Vagina (tissue), 2 donors: Measurements from ENCODE around the gene B4GAT1. TPM values are rescaled to one million over a fixed set of nuclear protein-coding genes. Genes with fewer than 3 reads are reported as not detected.

Experiments
- DNase-seq, 2 donors: peaks; one replicate each; pipeline ENCODE4 v3.0.0-alpha.2; 2017; ENCODE audit errors: extremely low spot score in 2 of 2
- H3K27ac ChIP-seq: fragments of 200-600 bp; sonication (generic); one replicate; pipeline ENCODE4 v1.5.1; 2019
- H3K27me3 ChIP-seq: fragments of 200-600 bp; sonication (generic); one replicate; pipeline ENCODE4 v1.5.1; 2019
- H3K36me3 ChIP-seq, 2 donors: fragments of 200-600 bp; sonication (generic); one replicate each; pipeline ENCODE4 v1.5.1; 2017 to 2019
- H3K4me1 ChIP-seq: fragments of 200-600 bp; sonication (generic); one replicate; pipeline ENCODE4 v1.5.1; 2019
- H3K4me3 ChIP-seq, 2 donors: fragments of 200-600 bp; sonication (generic); 1 replicate in 1 of 2; 2 replicates in 1 of 2; pipeline ENCODE4 v1.5.1; 2016 to 2019
- H3K9me3 ChIP-seq: fragments of 200-600 bp; sonication (generic); one replicate; pipeline ENCODE4 v1.5.1; 2019
- POLR2A ChIP-seq, 2 donors: fragments of 450-650 bp; IDR thresholded peaks; one replicate each; pipeline ENCODE4 v1.6.1; 2017; ENCODE audit warnings: antibody characterized with exemption in 2 of 2, mild to moderate bottlenecking in 2 of 2, moderate library complexity in 2 of 2
- POLR2AphosphoS5 ChIP-seq, 2 donors: sonication (generic); formaldehyde crosslinking; IDR thresholded peaks; one replicate each; pipeline ENCODE4 v1.9.0; 2017; ENCODE audit warnings: antibody characterized with exemption in 2 of 2, mild to moderate bottlenecking in 2 of 2, low read depth in 1 of 2; ENCODE audit not compliant: insufficient read depth in 1 of 2
- intact Hi-C: fragments of 100-400 bp; cut with DNase I; formaldehyde crosslinking; loops from one replicate; pipeline ENCODE4 v1.15.1; 2023
- total RNA-seq: library from RNA; depleted of rRNA; stranded (reverse); fragments of >200 nt; gene quantifications from one replicate; pipeline ENCODE4 v1.2.3, GENCODE V29; 2016
- TF ChIP-seq, protein P1 (sequence below), 3 experiments: fragments of 450-650 bp in 2 of 3; fragments of 200-600 bp in 1 of 3; sonication (generic) in 1 of 3; IDR thresholded peaks; one replicate each; pipeline ENCODE4 v1.5.1; 2017 to 2019; ENCODE audit warnings: antibody characterized with exemption in 3 of 3, mild to moderate bottlenecking in 2 of 3, moderate library complexity in 2 of 3

B4GAT1 gene
- total RNA-seq, 1 donor from 2014 or later: 25.0 TPM

DNA sequence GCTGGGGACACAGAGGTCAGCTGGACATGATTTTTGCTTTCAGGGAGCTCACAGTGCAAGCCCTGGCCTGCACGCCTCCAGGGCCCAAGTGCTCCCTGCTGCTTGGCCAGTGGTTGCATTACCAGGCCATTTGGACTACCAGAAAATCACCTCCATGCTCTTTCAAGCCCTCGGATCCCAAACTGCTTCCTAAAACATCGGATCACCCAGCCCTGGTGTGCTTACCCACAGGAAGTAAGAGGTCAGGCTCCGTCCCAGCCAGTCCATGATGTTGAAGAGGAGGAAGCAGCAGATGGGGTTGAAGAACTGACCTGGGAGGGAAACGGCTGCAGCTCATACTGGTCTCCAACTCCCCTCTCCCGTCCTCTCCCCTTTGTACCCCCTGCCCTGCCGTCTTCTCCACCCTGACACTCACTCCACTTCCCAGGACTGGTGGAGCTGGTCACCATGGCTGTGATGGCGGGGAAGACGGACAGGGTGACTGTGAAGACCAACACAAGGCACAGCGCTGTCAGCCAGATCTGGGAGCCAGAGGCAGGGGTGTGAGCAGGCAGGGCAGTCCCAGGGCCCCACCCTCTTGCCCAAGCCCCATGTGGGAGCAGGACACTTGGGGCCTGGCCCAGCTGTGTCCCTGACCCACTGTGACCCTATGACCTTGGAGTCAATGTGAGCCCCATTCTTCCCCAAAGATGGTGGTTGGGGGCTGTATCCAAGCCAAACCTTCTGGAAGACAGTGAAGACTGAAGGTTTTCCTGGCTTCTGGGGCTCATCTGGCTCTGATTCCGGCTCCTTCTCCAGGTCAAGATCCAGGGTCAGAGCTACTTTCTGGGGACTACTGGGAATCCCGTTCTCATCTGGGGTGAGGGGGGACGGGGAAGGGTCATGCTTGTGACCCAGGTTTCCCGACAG, 18.5 kb upstream of the B4GAT1 start:
- TF ChIP-seq, protein P1, sequence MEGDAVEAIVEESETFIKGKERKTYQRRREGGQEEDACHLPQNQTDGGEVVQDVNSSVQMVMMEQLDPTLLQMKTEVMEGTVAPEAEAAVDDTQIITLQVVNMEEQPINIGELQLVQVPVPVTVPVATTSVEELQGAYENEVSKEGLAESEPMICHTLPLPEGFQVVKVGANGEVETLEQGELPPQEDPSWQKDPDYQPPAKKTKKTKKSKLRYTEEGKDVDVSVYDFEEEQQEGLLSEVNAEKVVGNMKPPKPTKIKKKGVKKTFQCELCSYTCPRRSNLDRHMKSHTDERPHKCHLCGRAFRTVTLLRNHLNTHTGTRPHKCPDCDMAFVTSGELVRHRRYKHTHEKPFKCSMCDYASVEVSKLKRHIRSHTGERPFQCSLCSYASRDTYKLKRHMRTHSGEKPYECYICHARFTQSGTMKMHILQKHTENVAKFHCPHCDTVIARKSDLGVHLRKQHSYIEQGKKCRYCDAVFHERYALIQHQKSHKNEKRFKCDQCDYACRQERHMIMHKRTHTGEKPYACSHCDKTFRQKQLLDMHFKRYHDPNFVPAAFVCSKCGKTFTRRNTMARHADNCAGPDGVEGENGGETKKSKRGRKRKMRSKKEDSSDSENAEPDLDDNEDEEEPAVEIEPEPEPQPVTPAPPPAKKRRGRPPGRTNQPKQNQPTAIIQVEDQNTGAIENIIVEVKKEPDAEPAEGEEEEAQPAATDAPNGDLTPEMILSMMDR (IDR thresholded peaks at IDR 0.05): no peak
- TF ChIP-seq POLR2AphosphoS5 (IDR thresholded peaks at IDR 0.05; ENCODE audit: insufficient read depth in 1 of 2, low read depth in 1 of 2) (no peak), POLR2A (IDR thresholded peaks at IDR 0.05) (no peak)
- intact Hi-C loops: no loop called here
- no peaks in the 10 kb centered on the region for H3K9me3 ChIP-seq
- no peaks in the 10 kb centered on the region for H3K27me3 ChIP-seq
- DNase-seq: no peak
- no peak overlapping the region for H3K4me3 ChIP-seq
- H3K4me1 ChIP-seq: peaks cover 11% of the 10 kb centered on the region
- H3K36me3 ChIP-seq: no peaks in the 10 kb centered on the region
- H3K27ac ChIP-seq: no peak overlapping the region

DNA sequence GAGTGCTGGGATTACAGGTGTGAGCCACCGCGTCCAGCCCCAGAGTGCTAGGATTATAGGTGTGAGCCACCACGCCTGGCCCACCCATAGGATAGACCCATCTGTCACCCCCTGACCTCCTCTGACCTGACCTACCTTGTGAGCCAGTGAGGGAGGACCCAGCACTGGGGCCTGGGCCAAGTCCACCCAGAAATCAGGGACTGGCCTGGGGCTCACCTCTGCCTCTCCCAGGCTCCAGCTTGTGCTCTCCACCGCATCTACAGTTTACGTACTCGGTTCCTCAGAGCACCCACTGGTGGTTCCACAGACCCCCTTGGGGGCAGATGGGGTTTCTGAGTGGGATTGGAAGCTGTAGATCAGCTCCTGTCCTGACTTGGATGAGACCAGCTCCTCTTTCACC, 17.7 kb upstream of the B4GAT1 start:
- Histone ChIP-seq H3K36me3 (no peaks in the 10 kb centered on the region), H3K4me3 (no peak overlapping the region), H3K4me1 (peaks cover 3% of the 10 kb centered on the region), H3K9me3 (no peaks in the 10 kb centered on the region), H3K27me3 (no peaks in the 10 kb centered on the region), H3K27ac (no peak overlapping the region)
- intact Hi-C loops: no loop called here
- TF ChIP-seq POLR2AphosphoS5 (IDR thresholded peaks at IDR 0.05; ENCODE audit: insufficient read depth in 1 of 2, low read depth in 1 of 2) (no peak), POLR2A (IDR thresholded peaks at IDR 0.05) (no peak)
- TF ChIP-seq, protein P1 (IDR thresholded peaks at IDR 0.05): no peak
- no peak for DNase-seq

DNA sequence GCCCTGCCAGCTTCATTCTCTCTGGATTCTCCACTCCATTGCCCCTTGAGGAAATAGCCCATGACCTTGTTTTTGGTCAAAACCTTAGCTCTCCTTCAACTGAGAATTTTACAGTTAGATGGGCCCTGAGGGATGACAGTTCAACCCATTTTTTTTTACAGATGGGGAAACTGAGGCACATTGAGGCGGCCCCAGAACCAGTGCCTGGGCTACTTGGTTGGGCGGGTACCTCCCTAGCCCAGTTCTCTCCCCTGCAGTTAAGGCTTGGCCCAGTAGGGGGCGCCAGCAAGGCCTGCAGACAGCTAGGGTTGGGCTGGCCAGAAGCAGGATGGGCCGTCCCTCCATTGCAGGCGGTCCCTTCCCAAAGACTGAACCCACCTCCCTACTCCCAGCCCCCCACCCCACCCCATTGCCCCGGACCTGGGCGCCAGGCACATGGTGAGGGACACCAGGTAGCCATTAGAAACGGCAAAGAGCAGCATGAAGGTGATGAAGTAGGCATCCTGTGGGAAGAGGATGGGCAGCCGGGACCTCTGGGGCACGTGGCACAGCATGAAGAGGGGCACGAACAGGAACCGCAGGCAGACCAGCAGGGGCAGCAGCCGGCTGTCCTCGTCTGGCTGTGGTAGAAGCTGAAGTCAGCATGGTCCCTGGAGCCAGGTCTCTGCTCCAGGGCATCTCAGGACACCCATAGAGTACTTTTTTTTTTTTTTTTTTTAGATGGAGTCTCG, 16.5 kb upstream of the B4GAT1 start:
- intact Hi-C loops: no loop called here
- Histone ChIP-seq H3K4me3 (no peak overlapping the region), H3K9me3 (no peaks in the 10 kb centered on the region), H3K36me3 (no peaks in the 10 kb centered on the region), H3K4me1 (no peaks in the 10 kb centered on the region), H3K27ac (no peak overlapping the region), H3K27me3 (no peaks in the 10 kb centered on the region)
- TF ChIP-seq, protein P1 (IDR thresholded peaks at IDR 0.05): no peak
- DNase-seq: no peak

DNA sequence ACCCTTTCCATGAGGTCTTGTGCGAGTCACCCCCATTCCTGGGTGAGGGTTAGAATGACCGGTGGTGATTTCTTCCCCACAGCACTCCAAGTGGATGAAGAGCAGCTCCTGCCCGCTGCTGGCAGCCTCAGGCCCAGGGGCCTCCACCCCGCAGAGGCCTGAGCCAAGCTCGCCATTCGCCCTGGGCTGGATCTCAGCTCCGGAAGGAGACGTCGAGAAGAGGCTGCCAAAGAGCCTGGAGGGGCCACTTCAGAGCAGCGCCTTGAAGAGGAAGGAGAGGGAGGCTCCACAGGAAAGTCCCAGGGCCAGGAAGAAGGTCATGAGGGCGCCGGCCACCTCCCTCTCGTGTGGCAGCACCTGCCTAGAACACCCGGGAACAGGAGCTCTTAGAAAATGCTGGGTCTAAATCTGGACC, 15.8 kb upstream of the B4GAT1 start:
- Histone ChIP-seq H3K9me3 (no peaks in the 10 kb centered on the region), H3K36me3 (no peaks in the 10 kb centered on the region), H3K27me3 (no peaks in the 10 kb centered on the region), H3K4me1 (no peaks in the 10 kb centered on the region), H3K4me3 (no peak overlapping the region), H3K27ac (no peak overlapping the region)
- no peak for DNase-seq
- intact Hi-C loops: no loop called here
- TF ChIP-seq POLR2AphosphoS5 (IDR thresholded peaks at IDR 0.05; ENCODE audit: insufficient read depth in 1 of 2, low read depth in 1 of 2) (no peak), POLR2A (IDR thresholded peaks at IDR 0.05) (no peak)
- TF ChIP-seq, protein P1 (IDR thresholded peaks at IDR 0.05): no peak
